ENCODE data around the gene LCOR. TPM values are rescaled to one million over a fixed set of nuclear protein-coding genes. Genes with fewer than 3 reads are reported as not detected.
A peak's percentile ranks its signal among the peaks of the same experiment; 100 is the strongest.
"Not testable (repeated sequence)": the region's sequence is repeated elsewhere in the genome, so short reads cannot be mapped to it uniquely, and the experiment has no call there.

LCOR gene
- 8.7 and 11.3 TPM in 2 replicates for total RNA-seq

DNA sequence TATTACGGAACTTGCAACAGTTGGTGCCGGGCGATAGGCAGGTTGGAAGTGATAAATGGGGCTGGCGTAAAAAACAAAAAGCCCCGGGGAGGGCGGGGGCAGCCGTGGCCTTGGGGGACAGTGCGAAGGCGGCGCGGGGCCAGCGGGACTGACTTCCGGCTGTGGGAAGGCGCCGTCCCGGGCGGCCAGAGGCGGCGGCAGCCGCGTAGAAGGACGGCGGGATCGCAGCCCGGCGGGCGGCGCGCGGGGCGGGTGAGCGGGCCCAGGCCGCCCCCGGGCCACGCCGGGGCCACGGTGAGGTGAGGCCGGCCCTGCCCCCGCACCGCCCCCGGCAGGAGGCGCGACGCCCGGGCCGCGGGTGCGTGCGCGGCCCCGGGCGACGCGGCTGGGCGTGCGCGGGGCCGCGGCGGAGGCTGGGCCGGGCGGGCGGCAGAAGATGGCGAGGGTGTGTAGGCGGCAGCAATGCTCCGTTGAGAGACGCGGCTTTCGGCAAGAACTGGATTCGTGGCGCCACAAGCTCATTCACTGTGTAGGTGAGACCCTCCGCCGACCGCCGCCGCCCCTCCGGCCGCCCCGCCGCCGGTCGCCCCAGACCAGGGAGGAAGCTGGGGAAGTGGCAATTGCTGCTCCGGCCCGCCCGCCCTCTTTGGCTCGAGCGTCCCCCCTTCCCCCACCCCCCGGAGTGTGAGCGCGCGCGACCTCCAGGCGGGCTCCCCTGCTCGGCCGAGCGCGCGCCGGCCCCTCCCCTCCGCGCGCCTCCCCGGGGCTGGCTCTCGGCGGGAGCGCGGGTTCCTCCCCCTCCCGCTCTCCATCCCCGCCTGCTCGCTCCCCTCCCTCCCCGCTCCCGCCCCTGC is at the start of gene LCOR:
TSS of gene LCOR (plus strand) at position 432 of the 854 bp plus-strand sequence. CDS start 116,760 bp downstream, outside the sequence.
- peak; percentile 92 to 96 for DNase-seq (ENCODE audit: low read depth in 2 of 2)

DNA sequence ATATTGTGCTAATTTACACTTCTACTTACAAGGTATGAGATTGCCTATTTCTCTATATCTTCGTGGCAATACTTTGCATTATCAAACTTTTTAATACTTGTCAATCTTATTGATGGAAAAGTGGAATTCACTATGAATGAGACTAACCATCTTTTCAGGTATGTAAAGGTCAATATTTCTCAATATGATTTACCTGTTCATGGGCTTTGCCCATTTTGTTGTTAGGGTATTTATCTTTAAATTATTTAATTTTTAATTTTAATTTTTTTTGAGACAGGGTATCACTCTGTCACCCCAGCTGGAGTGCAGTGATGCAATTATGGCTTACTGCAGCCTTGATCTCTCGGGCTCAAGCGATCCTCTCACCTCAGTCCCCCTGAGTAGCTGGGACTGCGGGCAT is 47.8 kb upstream of the LCOR start:
- no peak for DNase-seq (ENCODE audit: low read depth in 2 of 2)

GRCh38 chr10:96789571-96790108 is 42.5 kb upstream of the LCOR start:
- peak in 1 of 2 donors; percentile 54 for DNase-seq (ENCODE audit: low read depth in 2 of 2)

- no peak for DNase-seq (ENCODE audit: low read depth in 2 of 2)
Observed at GRCh38 chr10:96791902-96792301, 40.2 kb upstream of the LCOR start.

- DNase-seq (ENCODE audit: low read depth in 2 of 2): no peak
Observed at GRCh38 chr10:96794836-96795733, 37.0 kb upstream of the LCOR start.

GRCh38 chr10:96797485-96797884 is 34.6 kb upstream of the LCOR start:
- DNase-seq (ENCODE audit: low read depth in 2 of 2): no peak

DNA sequence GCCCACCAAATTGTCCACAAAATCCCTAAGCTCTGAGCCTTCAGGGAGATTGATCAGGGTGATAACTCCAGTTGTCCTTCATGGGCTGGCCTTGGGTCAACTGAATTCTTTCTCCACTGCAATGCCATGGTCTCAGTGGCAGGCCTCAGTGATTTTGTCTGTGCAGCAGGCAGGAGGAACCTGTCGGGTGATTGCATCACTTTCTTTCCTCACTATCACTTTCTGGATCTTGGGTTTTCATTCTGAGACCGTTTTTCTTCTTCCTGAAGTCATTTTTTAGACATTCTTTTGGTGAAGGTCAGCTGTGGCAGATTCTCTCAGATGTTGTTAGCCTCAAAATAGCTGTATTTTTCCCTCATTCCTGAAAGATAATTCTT is 28.8 kb upstream of the LCOR start:
- DNase-seq (ENCODE audit: low read depth in 2 of 2): no peak

DNA sequence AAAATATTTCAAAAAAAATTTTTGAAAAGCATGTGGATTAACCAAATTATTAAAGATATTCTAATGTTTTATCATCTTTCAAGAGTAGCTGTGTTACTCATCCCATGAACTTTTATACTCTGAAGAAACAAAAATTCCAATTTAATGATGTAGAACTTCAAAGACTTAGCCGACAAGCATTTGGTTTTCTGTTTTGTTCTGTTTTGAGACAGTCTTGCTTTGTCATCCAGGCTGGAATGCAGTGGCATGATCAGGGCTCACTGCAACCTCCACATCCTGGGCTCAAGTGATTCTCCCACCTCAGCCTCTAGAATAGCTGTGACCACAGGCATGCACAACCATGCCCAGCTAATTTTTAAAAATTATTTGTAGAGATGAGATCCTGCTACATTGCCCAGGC is 17.8 kb upstream of the LCOR start:
- no peak for DNase-seq (ENCODE audit: low read depth in 2 of 2)

GRCh38 chr10:96818971-96819370 is 13.1 kb upstream of the LCOR start:
- DNase-seq (ENCODE audit: low read depth in 2 of 2): not testable (repeated sequence)

- DNase-seq (ENCODE audit: low read depth in 2 of 2): no peak
Observed at GRCh38 chr10:96820765-96821164, 11.3 kb upstream of the LCOR start.

- no peak for DNase-seq (ENCODE audit: low read depth in 2 of 2)
Observed at GRCh38 chr10:96826438-96826837, 5.7 kb upstream of the LCOR start.

- DNase-seq (ENCODE audit: low read depth in 2 of 2): no peak
Observed at GRCh38 chr10:96828609-96829008, 3.5 kb upstream of the LCOR start.

DNA sequence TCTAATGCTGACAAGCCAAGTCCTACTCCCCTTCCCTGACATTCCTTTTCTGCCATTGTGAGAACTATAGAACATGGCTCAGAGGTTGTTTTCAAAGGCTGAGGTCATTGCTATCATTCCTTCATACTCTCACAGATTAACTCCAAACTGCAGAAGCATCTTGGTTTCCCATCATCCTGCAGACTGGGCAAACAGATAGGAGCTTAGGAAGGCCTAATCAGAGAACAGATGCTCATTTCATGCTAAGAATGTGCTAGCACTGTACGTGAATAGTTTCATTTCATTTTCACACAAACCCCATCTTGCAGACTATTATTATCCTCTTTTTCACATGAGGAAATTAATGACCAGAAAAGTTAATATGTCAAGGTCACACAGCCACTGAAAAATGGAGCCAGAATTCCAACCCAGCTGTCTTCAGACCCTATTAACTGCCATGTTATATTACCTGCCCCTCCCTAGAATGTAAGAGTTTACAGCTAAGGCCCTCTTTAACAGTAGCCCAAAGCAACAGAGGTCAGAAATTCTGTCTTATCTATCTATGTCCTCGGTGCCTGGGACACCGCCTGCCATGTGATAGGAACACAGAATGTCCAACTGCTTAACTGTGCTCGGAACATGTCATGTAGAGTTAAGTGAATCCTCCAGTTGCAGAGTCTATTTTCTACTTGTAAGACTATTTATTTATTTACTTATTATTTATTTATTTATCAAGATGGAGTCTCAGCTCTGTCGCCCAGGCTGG is 2.9 kb upstream of the LCOR start:
- DNase-seq (ENCODE audit: low read depth in 2 of 2): no peak

DNA sequence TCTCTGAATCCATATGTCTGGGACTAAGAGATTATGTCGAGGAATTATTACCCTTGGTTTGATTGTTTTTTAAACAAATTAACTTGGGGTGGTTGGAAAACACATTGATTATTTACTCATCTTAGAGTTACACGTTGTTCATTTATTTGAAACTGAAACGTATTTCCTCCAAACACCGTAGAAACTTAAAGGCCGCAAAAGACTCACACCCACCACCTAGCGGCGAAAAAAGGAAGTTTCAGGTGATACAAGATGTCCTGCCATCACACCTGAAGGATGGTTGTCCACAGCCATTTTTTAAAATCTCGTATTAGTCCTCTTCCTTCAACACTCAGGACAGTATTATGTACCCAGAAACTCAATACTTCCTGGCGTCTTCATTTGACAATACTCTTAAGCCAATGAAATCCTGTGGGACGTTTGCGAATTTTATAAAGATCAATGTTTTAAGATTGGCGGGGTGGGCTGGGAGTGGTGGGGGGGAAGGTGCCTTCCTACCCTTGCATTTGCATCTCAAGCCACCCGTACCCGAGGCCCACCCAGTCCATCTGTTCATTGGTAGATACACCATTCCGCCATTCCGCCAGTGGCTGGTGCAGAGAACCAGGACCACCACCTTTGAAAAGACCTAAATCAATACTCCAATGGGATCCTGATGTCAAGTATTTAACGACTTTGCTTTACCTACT is 1.4 kb upstream of the LCOR start:
- DNase-seq (ENCODE audit: low read depth in 2 of 2): peak; percentile 73 to 74

GRCh38 chr10:96831200-96831866 is 765 bp upstream of the LCOR start:
- DNase-seq (ENCODE audit: low read depth in 2 of 2): no peak

- peak; percentile 81 to 85 for DNase-seq (ENCODE audit: low read depth in 2 of 2)
Observed at GRCh38 chr10:96832721-96833219, 672 bp downstream of the LCOR start.

DNA sequence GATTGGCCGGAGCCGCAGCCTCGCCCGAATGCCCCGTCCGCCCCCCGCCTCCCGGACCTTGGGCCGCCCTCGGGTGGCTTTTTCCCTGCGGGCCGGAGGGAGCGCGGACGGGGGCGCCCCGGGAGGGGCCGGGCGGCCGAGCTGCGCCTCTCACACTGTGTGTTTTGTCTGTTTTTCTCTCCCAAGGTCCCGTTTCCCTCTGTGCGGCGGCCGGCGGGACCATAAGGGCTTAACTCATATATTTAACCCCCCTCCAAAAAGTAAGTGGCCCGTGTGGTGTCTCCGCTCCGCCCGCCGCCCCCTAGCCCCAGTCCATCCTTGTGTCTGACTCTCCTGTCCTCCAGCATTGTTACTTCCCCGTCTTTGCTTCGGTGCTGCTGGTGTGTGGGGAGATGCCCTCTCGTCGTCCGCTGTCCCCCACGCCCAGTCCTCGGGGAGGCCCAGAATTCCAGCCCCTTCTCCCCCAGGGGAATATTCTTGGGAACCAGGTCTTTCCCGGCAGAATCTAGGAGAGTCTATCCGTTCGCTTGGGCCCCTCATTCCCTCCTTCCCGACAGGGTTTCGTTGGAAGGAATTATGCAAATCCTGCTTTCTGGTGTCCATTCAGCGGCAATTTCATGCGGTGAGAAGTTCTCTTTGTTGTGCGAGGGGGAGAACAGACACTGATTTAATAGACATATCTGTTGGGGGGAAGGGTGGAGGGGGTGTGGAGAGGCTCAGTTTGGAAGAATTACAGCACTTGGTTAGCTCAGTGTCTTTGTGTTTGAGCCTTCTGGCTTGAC is 1.3 kb downstream of the LCOR start:
- DNase-seq (ENCODE audit: low read depth in 2 of 2): peak; percentile 33 to 38

DNA sequence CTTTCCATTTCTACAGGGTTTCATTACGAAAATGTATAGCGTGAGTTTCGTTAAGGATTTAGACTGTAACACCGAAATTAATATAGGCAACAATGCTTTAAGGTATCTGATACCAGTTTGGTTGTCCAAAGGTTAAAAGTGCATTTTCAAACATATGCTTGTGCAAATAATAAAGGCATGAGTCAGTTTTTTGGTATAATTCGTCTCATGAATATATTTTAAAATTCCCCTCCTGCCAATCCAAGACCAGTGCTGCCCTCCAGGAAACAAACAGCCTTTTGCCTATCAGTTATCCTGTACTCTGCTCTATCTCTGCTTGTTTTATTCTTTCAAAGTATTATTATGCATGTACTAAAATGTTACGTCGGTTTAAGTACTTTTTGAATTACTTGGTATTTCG is 2.0 kb downstream of the LCOR start:
- peak in 1 of 2 donors; percentile 7 for DNase-seq (ENCODE audit: low read depth in 2 of 2)

DNA sequence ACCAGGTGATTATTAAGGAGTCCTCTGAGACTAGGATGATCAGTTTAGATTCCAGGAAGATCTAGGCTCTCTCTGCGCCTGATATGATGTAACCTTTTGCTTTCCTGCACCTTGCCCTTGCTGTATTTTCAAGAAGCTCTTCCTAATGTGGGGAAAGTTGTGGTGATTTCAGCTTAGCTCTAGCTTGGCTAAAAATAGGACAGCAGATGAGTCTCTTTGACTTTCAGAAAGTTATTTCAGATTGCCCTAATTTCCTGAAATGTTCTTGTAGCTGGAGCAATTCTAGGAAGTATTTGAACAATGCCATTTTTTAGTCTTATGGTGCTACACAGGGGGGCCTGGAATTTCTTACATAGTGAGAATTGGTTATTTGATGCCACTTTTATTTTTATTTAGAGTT is 3.8 kb downstream of the LCOR start:
- DNase-seq (ENCODE audit: low read depth in 2 of 2): peak in 1 of 2 donors; percentile 9
